Vagina (tissue), 2 donors: ENCODE results near the gene GOLGA2.

Experiments
- POLR2A ChIP-seq, 2 donors: fragments of 450-650 bp; IDR thresholded peaks; one replicate each; pipeline ENCODE4 v1.6.1; 2017; ENCODE audit warnings: antibody characterized with exemption in 2 of 2, mild to moderate bottlenecking in 2 of 2, moderate library complexity in 2 of 2
- POLR2AphosphoS5 ChIP-seq, 2 donors: sonication (generic); formaldehyde crosslinking; IDR thresholded peaks; one replicate each; pipeline ENCODE4 v1.9.0; 2017; ENCODE audit warnings: antibody characterized with exemption in 2 of 2, mild to moderate bottlenecking in 2 of 2, low read depth in 1 of 2; ENCODE audit not compliant: insufficient read depth in 1 of 2
- TF ChIP-seq, protein P1 (sequence below), 3 experiments: fragments of 450-650 bp in 2 of 3; fragments of 200-600 bp in 1 of 3; sonication (generic) in 1 of 3; IDR thresholded peaks; one replicate each; pipeline ENCODE4 v1.5.1; 2017 to 2019; ENCODE audit warnings: antibody characterized with exemption in 3 of 3, mild to moderate bottlenecking in 2 of 3, moderate library complexity in 2 of 3

DNA sequence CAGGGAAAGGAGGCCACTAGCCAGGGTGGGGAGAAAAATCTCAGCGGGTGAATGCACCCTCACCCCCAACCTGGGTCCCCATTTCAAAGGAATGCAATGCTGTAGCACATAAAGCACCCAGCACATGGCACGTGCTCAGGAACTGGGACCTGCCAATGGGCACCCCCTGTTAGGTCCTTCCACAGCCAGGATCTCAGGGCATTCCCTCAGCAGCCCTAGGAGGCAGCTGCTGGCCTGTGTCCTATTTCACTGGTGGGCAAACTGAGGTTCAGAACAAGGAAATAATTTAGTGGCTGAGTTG is 63.9 kb downstream of the GOLGA2 start:
- TF ChIP-seq, protein P1, sequence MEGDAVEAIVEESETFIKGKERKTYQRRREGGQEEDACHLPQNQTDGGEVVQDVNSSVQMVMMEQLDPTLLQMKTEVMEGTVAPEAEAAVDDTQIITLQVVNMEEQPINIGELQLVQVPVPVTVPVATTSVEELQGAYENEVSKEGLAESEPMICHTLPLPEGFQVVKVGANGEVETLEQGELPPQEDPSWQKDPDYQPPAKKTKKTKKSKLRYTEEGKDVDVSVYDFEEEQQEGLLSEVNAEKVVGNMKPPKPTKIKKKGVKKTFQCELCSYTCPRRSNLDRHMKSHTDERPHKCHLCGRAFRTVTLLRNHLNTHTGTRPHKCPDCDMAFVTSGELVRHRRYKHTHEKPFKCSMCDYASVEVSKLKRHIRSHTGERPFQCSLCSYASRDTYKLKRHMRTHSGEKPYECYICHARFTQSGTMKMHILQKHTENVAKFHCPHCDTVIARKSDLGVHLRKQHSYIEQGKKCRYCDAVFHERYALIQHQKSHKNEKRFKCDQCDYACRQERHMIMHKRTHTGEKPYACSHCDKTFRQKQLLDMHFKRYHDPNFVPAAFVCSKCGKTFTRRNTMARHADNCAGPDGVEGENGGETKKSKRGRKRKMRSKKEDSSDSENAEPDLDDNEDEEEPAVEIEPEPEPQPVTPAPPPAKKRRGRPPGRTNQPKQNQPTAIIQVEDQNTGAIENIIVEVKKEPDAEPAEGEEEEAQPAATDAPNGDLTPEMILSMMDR (IDR thresholded peaks at IDR 0.05), result no peak
- TF ChIP-seq POLR2AphosphoS5 (IDR thresholded peaks at IDR 0.05; ENCODE audit: insufficient read depth in 1 of 2, low read depth in 1 of 2) (no peak), POLR2A (IDR thresholded peaks at IDR 0.05) (no peak)
